Measurements from ENCODE around the gene SST. TPM values are rescaled to one million over a fixed set of nuclear protein-coding genes. Genes with fewer than 3 reads are reported as not detected.

SST gene
- total RNA-seq, 2 experiments from 2014 or later = not detected

DNA sequence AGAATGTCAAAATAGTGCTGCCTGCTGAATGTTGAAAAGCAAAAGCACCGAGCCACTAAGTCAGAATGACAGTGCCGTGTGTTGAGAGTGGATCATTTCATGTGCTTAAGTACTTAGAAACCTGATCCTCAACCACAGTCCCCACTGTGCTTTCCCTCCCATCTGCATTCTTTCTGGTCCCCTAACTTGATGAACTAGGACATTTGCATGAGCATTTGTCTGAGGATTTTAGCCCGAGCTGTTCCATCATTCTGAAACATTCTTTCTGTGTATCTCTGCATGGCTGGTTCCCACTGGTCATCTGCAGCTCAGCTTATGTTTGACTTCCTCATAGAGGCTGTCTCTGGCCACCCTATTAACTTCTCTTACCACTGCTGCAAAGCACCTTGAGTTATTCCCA is 42.0 kb downstream of the SST start:
- H3K4me3 Mint-ChIP-seq = no peak overlapping the region
- Histone ChIP-seq H3K9me3 (ENCODE audit: control insufficient read depth in 1 of 2, insufficient read depth in 1 of 2, low read length in 2 of 2) (no peaks in the 10 kb centered on the region), H3K4me3 (ENCODE audit: low read length) (no peak overlapping the region), H3K27ac (ENCODE audit: low read depth in 1 of 2, low read length in 2 of 2) (no peak overlapping the region), H3K4me1 (ENCODE audit: insufficient read depth, low read length) (no peaks in the 10 kb centered on the region), H3K36me3 (ENCODE audit: insufficient read depth, low read length) (no peaks in the 10 kb centered on the region), H3K27me3 (ENCODE audit: control insufficient read depth in 1 of 2, insufficient read depth in 2 of 2, low read length in 2 of 2) (no peaks in the 10 kb centered on the region)
- H3K27me3 Mint-ChIP-seq = peaks cover 4% of the 10 kb centered on the region
- H3K36me3 Mint-ChIP-seq (ENCODE audit: low read depth) = no peaks in the 10 kb centered on the region
- intact Hi-C loops (cut with DNase I, micrococcal nuclease) = no loop called here
- DNase-seq (no peak), ATAC-seq (ENCODE audit: poor library complexity) (no peak)
- TF ChIP-seq, protein P1, sequence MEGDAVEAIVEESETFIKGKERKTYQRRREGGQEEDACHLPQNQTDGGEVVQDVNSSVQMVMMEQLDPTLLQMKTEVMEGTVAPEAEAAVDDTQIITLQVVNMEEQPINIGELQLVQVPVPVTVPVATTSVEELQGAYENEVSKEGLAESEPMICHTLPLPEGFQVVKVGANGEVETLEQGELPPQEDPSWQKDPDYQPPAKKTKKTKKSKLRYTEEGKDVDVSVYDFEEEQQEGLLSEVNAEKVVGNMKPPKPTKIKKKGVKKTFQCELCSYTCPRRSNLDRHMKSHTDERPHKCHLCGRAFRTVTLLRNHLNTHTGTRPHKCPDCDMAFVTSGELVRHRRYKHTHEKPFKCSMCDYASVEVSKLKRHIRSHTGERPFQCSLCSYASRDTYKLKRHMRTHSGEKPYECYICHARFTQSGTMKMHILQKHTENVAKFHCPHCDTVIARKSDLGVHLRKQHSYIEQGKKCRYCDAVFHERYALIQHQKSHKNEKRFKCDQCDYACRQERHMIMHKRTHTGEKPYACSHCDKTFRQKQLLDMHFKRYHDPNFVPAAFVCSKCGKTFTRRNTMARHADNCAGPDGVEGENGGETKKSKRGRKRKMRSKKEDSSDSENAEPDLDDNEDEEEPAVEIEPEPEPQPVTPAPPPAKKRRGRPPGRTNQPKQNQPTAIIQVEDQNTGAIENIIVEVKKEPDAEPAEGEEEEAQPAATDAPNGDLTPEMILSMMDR (IDR thresholded peaks at IDR 0.05) = no peak
- ChIA-PET CTCF (no interaction called here), POLR2A (no interaction called here)
- H3K9me3 Mint-ChIP-seq = no peaks in the 10 kb centered on the region
- no peak overlapping the region for H3K27ac Mint-ChIP-seq
- H3K4me1 Mint-ChIP-seq (ENCODE audit: low read depth) = no peaks in the 10 kb centered on the region

GRCh38 chr3:187626581-187626980 is 43.6 kb downstream of the SST start:
- H3K4me3 ChIP-seq (ENCODE audit: low read length) = no peak overlapping the region
- H3K4me1 ChIP-seq (ENCODE audit: insufficient read depth, low read length) = no peaks in the 10 kb centered on the region
- Mint-ChIP-seq H3K9me3 (no peaks in the 10 kb centered on the region), H3K27me3 (peaks cover 4% of the 10 kb centered on the region), H3K4me3 (no peak overlapping the region), H3K27ac (no peak overlapping the region), H3K4me1 (ENCODE audit: low read depth) (no peaks in the 10 kb centered on the region), H3K36me3 (ENCODE audit: low read depth) (no peaks in the 10 kb centered on the region)
- ChIA-PET CTCF (no interaction called here), POLR2A (no interaction called here)
- intact Hi-C loops (cut with DNase I, micrococcal nuclease) = no loop called here
- ATAC-seq (ENCODE audit: poor library complexity) (no peak), DNase-seq (no peak)
- H3K27ac ChIP-seq (ENCODE audit: low read depth in 1 of 2, low read length in 2 of 2) = no peak overlapping the region
- TF ChIP-seq, protein P1 (IDR thresholded peaks at IDR 0.05) = no peak
- H3K9me3 ChIP-seq (ENCODE audit: control insufficient read depth in 1 of 2, insufficient read depth in 1 of 2, low read length in 2 of 2) = no peaks in the 10 kb centered on the region
- no peaks in the 10 kb centered on the region for H3K36me3 ChIP-seq (ENCODE audit: insufficient read depth, low read length)
- no peaks in the 10 kb centered on the region for H3K27me3 ChIP-seq (ENCODE audit: control insufficient read depth in 1 of 2, insufficient read depth in 2 of 2, low read length in 2 of 2)

- Mint-ChIP-seq H3K9me3 (no peaks in the 10 kb centered on the region), H3K4me3 (no peak overlapping the region), H3K36me3 (ENCODE audit: low read depth) (no peaks in the 10 kb centered on the region), H3K27ac (no peak overlapping the region), H3K4me1 (ENCODE audit: low read depth) (no peaks in the 10 kb centered on the region), H3K27me3 (peaks cover 4% of the 10 kb centered on the region)
- Histone ChIP-seq H3K36me3 (ENCODE audit: insufficient read depth, low read length) (no peaks in the 10 kb centered on the region), H3K4me1 (ENCODE audit: insufficient read depth, low read length) (no peaks in the 10 kb centered on the region), H3K9me3 (ENCODE audit: control insufficient read depth in 1 of 2, insufficient read depth in 1 of 2, low read length in 2 of 2) (no peaks in the 10 kb centered on the region), H3K4me3 (ENCODE audit: low read length) (no peak overlapping the region), H3K27me3 (ENCODE audit: control insufficient read depth in 1 of 2, insufficient read depth in 2 of 2, low read length in 2 of 2) (no peaks in the 10 kb centered on the region), H3K27ac (ENCODE audit: low read depth in 1 of 2, low read length in 2 of 2) (no peak overlapping the region)
- ChIA-PET POLR2A (no interaction called here), CTCF (no interaction called here)
- DNase-seq (no peak), ATAC-seq (ENCODE audit: poor library complexity) (no peak)
- intact Hi-C loops (cut with DNase I, micrococcal nuclease) = no loop called here
- TF ChIP-seq, protein P1 (IDR thresholded peaks at IDR 0.05) = no peak
Observed at GRCh38 chr3:187624588-187624987, 45.6 kb downstream of the SST start.

Measured in CD4-positive, alpha-beta T cell (primary cell).